Uterus (tissue), 2 donors: Measurements from ENCODE around the gene MEIS3.

Source experiments
- POLR2A ChIP-seq, 2 donors: fragments of 450-650 bp; IDR thresholded peaks; one replicate each; pipeline ENCODE4 v1.6.1; 2016; ENCODE audit warnings: antibody characterized with exemption in 2 of 2, mild to moderate bottlenecking in 1 of 2, moderate library complexity in 1 of 2
- TF ChIP-seq, protein P1 (sequence below), 4 experiments: fragments of 200-600 bp in 2 of 4; fragments of 450-650 bp in 2 of 4; sonication (generic) in 2 of 4; IDR thresholded peaks; one replicate each; pipeline ENCODE4 v1.5.1; 2016 to 2019; ENCODE audit warnings: antibody characterized with exemption in 4 of 4, mild to moderate bottlenecking in 2 of 4, moderate library complexity in 1 of 4

DNA sequence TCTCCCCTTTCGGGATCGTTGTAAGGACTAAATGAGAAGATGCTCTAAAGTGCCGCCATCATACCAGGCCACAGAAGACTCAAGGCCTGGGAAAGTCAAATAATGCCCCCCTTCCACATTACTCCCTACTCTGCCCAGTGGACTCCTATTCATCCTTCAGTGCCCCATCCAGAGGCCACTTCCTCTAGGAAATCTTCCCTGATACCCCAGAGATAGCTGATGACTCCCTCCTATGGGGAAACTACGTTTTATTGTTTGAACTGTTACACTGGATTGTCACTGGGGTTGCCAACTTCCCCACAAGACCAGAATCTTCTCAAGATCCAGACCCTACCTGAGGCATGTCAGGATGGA lies 14.2 kb downstream of the MEIS3 start:
- no peak for TF ChIP-seq POLR2A (IDR thresholded peaks at IDR 0.05)
- TF ChIP-seq, protein P1, sequence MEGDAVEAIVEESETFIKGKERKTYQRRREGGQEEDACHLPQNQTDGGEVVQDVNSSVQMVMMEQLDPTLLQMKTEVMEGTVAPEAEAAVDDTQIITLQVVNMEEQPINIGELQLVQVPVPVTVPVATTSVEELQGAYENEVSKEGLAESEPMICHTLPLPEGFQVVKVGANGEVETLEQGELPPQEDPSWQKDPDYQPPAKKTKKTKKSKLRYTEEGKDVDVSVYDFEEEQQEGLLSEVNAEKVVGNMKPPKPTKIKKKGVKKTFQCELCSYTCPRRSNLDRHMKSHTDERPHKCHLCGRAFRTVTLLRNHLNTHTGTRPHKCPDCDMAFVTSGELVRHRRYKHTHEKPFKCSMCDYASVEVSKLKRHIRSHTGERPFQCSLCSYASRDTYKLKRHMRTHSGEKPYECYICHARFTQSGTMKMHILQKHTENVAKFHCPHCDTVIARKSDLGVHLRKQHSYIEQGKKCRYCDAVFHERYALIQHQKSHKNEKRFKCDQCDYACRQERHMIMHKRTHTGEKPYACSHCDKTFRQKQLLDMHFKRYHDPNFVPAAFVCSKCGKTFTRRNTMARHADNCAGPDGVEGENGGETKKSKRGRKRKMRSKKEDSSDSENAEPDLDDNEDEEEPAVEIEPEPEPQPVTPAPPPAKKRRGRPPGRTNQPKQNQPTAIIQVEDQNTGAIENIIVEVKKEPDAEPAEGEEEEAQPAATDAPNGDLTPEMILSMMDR (IDR thresholded peaks at IDR 0.05) = no peak
